Measurements from ENCODE around the gene KCNIP4. TPM values are rescaled to one million over a fixed set of nuclear protein-coding genes. Genes with fewer than 3 reads are reported as not detected.

The KCNIP4 gene
- polyA plus RNA-seq, 1 donor (not counting 4 experiments of a cell fraction or from before 2014, with no cell fraction given): 0.07 TPM

GRCh38 chr4:21728304-21728703 lies 220.3 kb downstream of the KCNIP4 start:
- H2AFZ ChIP-seq (ENCODE audit: control insufficient read depth, low read length): no peak overlapping the region
- no peaks in the 10 kb centered on the region for H3K9me3 ChIP-seq (ENCODE audit: control insufficient read depth, low read depth, low read length)
- H4K20me1 ChIP-seq (ENCODE audit: control insufficient read depth, extremely low read depth, insufficient read depth, low read length): no peaks in the 10 kb centered on the region
- no peak overlapping the region for H3K27ac ChIP-seq (ENCODE audit: control insufficient read depth, insufficient read depth, low read length)
- H3K79me2 ChIP-seq (ENCODE audit: control insufficient read depth, insufficient read depth, low read length): no peaks in the 10 kb centered on the region
- no peaks in the 10 kb centered on the region for H3K9me1 ChIP-seq (ENCODE audit: control insufficient read depth, extremely low read depth, insufficient read depth, low read length)
- dilution Hi-C loops (cut with MboI; ENCODE audit: extremely low pct_ligation_motif_present, low sequenced_read_pairs): no loop called here
- no peak overlapping the region for H3K4me2 ChIP-seq (ENCODE audit: control insufficient read depth, extremely low read depth, insufficient read depth, low read depth, low read length)
- no peak overlapping the region for H3K9ac ChIP-seq (ENCODE audit: control insufficient read depth, extremely low read depth, insufficient read depth, low read length)
- H3K27me3 ChIP-seq (ENCODE audit: control insufficient read depth, extremely low read depth, insufficient read depth, low read length): no peaks in the 10 kb centered on the region
- no peak overlapping the region for H3K4me3 ChIP-seq (ENCODE audit: control insufficient read depth in 2 of 3, extremely low read depth in 1 of 3, insufficient read depth in 2 of 3, low read depth in 1 of 3, low read length in 3 of 3)
- H3K4me1 ChIP-seq (ENCODE audit: control insufficient read depth, extremely low read depth, insufficient read depth, low read length): no peaks in the 10 kb centered on the region
- DNase-seq (ENCODE audit: low read depth, low spot score) (no peak), FAIRE-seq (no peak)
- no peaks in the 10 kb centered on the region for H3K36me3 ChIP-seq (ENCODE audit: control insufficient read depth in 2 of 2, extremely low read depth in 1 of 2, insufficient read depth in 2 of 2, low read length in 2 of 2)
- no peak for TF ChIP-seq EZH2 (IDR thresholded peaks at IDR 0.05; ENCODE audit: low read length)
- no peak for TF ChIP-seq CTCF (optimal IDR thresholded peaks at IDR 0.05 in 1 of 3, IDR thresholded peaks at IDR 0.05 in 1 of 3, conservative IDR thresholded peaks at IDR 0.05 in 1 of 3; ENCODE audit: extremely low read depth in 1 of 3, insufficient read depth in 2 of 3, low read length in 3 of 3)

GRCh38 chr4:21726255-21726815 lies 222.2 kb downstream of the KCNIP4 start:
- dilution Hi-C loops (cut with MboI; ENCODE audit: extremely low pct_ligation_motif_present, low sequenced_read_pairs): no loop called here

More at GRCh38 chr4:21726255-21726815, 222.2 kb downstream of the KCNIP4 start:
- H2AFZ ChIP-seq (ENCODE audit: control insufficient read depth, low read length): no peak overlapping the region
- TF ChIP-seq EZH2 (IDR thresholded peaks at IDR 0.05; ENCODE audit: low read length): no peak
- TF ChIP-seq CTCF (optimal IDR thresholded peaks at IDR 0.05 in 1 of 3, IDR thresholded peaks at IDR 0.05 in 1 of 3, conservative IDR thresholded peaks at IDR 0.05 in 1 of 3; ENCODE audit: extremely low read depth in 1 of 3, insufficient read depth in 2 of 3, low read length in 3 of 3): no peak
- H3K4me1 ChIP-seq (ENCODE audit: control insufficient read depth, extremely low read depth, insufficient read depth, low read length): no peaks in the 10 kb centered on the region
- H3K79me2 ChIP-seq (ENCODE audit: control insufficient read depth, insufficient read depth, low read length): no peaks in the 10 kb centered on the region
- H3K27ac ChIP-seq (ENCODE audit: control insufficient read depth, insufficient read depth, low read length): no peak overlapping the region
- no peak overlapping the region for H3K4me2 ChIP-seq (ENCODE audit: control insufficient read depth, extremely low read depth, insufficient read depth, low read depth, low read length)
- FAIRE-seq: no peak
- H3K36me3 ChIP-seq (ENCODE audit: control insufficient read depth in 2 of 2, extremely low read depth in 1 of 2, insufficient read depth in 2 of 2, low read length in 2 of 2): no peaks in the 10 kb centered on the region
- no peaks in the 10 kb centered on the region for H3K9me3 ChIP-seq (ENCODE audit: control insufficient read depth, low read depth, low read length)
- H3K9ac ChIP-seq (ENCODE audit: control insufficient read depth, extremely low read depth, insufficient read depth, low read length): no peak overlapping the region
- no peaks in the 10 kb centered on the region for H3K9me1 ChIP-seq (ENCODE audit: control insufficient read depth, extremely low read depth, insufficient read depth, low read length)
- DNase-seq (ENCODE audit: low read depth, low spot score): no peak
- H4K20me1 ChIP-seq (ENCODE audit: control insufficient read depth, extremely low read depth, insufficient read depth, low read length): no peaks in the 10 kb centered on the region
- no peaks in the 10 kb centered on the region for H3K27me3 ChIP-seq (ENCODE audit: control insufficient read depth, extremely low read depth, insufficient read depth, low read length)
- no peak overlapping the region for H3K4me3 ChIP-seq (ENCODE audit: control insufficient read depth in 2 of 3, extremely low read depth in 1 of 3, insufficient read depth in 2 of 3, low read depth in 1 of 3, low read length in 3 of 3)

Measured in keratinocyte (primary cell).